GM18868 (cell line): ENCODE data around the gene ZBTB20.
A peak's percentile ranks its signal among the peaks of the same experiment; 100 is the strongest.

Experiments
- ATAC-seq: cut with Tn5 transposase; IDR thresholded peaks from one replicate; pipeline ENCODE4 v1.9.1; 2021; ENCODE audit warnings: mild to moderate bottlenecking, moderate library complexity; ENCODE audit not compliant: unreplicated experiment

Gene ZBTB20

DNA sequence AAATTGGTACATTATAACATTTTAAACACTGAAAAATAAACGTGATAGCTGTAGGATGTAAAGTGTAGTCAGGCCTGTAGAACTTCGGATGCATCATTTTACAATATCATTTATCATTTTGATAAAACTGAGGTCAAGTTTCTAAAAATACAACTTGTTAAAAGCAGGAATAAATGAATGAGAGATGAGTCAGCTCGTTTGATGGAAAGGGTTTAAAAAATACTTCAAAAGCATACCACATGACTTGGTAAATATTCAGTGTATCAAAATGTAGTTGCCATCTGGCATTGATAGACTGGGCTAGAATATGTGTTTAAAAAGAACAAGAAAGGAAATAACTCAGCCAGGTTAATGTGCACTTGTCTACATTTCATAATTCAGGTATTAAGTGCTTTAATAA lies 496.3 kb downstream of the ZBTB20 start:
- no peak for ATAC-seq

GRCh38 chr3:114649331-114649730 lies 497.8 kb downstream of the ZBTB20 start:
- peak; percentile 82 for ATAC-seq

DNA sequence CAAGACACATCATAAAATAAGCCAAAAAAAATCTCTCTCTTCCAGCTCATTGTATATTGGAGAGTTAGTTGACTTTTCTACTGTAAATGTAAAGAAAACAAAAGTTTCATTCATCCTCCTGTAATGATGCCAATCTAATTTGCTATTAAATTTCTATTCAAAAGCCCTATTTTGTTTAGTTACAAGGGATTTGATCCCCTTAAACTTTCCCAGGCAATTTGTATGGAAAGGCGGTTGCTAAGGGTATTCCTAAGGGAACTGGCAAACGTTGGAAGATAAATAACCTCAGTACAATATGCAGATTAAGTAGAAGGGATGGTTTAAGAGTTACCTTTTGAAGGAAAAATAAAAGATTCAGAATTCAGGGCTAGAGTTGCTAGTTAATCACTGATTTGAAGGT lies 500.6 kb downstream of the ZBTB20 start:
- ATAC-seq: no peak

DNA sequence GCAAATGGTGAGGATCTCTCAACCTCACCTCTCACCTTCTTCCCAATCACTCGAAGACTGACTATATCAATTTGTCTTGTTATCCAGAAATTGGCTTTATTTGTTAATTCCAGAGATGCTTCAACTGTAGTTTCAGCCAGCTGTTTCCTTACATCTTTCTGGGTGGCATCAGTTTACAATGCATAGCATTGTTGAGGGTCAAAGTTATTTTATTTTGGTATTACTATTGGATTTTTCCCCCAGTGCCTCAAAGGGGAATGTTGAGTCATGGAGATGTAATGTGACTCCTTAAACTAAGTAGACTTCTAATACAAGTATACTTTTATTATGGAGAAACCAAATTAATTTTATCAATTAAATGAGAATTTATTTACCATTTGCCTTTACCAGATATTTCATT lies 501.7 kb downstream of the ZBTB20 start:
- no peak for ATAC-seq

- ATAC-seq: no peak
These were observed 502.7 kb downstream of the ZBTB20 start for GRCh38 chr3:114644367-114644766.

DNA sequence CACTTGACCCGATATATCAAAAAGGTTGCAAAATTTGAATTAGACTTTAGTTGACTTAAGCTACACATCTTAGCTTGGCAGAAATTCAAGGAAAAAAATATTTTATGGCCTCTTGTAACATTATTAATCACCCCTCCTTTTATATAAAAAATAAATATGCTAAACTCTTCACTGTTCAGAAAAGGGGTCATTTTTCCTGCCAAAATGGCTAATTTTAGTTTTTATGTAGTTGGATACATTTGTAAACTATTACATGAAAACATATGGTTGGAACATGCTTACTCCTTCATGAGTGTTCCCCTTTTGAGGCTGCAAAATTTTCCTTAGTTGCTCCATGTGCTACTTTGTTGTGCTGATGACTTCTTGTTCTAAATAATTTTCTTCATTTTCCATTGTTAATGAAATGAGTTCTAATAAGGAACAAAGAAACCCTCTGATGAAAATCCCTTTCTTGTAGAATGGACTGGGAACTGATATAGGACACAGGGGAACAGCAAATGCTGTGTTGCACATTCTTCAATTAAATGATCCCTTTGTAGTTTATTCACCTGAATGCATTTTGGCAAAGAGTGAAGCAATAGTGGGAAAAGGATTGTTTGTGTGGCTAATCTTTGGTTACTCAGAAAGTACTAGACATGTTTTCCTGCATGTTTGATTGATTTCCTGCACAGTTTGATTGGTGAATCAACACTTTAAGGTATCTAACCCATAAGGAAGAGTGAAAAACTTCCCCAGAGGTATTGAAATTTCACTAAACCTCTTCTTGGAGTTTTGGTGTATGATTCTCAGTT lies 503.9 kb downstream of the ZBTB20 start:
- no peak for ATAC-seq

DNA sequence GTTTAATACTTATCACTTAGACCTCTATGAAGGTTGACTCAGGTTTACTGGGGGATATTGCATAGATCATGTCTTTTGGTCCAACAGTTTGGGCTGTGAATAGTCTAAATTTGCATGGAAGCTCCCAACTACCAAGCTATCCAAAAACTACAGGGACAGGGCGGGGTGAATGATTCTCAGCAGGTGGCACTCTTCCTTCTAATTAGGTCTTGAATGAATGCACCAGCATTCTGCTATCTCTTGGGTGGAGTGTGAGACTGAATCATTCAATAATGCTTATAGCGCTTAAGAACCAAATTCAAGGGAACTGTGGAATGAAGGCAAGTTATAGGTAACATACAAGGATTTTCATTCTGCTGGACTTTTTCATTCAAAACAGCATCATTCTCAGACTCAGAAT lies 507.0 kb downstream of the ZBTB20 start:
- no peak for ATAC-seq

GRCh38 chr3:114639171-114639570 lies 507.9 kb downstream of the ZBTB20 start:
- no peak for ATAC-seq

DNA sequence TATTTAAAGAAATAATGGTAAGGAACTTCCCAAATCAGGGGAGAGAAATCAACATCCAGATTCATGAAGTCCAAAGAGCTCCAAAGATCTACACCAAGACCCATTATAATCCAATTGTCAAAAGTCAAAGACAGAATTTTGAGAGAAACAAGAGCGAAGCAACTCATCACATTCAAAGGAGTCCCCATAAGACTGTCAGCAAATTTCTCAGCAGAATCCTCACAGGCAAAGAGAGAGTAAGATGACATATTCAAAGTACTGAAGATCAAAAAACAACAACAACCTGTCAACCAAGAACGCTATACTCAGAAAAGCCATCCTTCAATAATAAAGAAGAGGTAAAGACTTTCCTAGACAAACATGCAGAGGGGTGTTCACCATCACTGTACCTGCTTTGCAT lies 511.2 kb downstream of the ZBTB20 start:
- no peak for ATAC-seq

DNA sequence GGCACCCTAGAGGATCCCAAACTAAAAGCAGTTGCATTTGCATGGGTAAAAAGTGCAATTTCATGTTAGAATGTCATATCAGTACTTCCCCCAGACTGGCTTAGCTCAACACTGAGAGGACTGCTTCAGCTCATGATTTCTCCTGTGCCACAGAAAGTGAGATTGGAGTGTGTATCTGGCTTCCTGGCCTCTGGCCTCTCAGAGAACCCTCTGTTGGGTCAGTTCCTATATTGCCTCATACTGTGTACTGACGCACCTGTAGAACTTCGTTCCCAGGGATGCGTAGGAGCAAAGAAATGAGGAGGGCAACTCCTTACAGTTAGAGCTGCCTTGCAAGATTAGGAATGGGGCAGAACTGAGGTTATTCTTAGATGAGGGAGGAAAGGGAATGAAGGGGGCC lies 512.5 kb downstream of the ZBTB20 start:
- no peak for ATAC-seq

DNA sequence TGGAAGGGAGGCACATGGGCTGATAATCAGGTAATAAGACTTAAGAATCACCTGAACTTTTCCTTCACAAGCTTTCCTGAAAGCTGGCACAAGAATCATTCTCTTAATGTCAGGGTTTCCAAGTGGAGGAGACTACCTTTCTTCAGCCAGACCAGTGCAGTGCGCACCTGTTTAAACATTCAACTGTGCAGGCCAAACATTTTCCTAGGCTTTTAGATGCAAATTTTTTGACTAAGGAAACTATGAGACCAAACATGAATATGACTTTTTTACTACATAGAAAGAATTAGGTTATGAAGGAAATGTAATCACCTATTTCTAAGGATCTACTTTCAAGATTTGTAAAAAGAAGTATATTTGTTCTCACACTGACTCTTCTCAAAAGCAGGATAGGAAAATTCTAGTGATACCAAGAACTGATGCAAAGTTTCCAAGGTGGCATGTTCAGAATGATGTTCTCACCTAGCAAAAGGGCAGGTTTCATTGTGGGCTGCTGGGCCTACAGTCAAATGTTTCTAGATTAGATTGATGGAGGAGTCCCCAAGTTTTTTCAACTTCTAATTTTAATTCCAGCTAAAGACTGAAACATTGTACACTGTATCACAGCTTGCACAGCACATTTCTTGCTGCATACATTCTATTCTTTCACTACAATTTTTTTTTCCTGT lies 514.2 kb downstream of the ZBTB20 start:
- no peak for ATAC-seq

- ATAC-seq: no peak
These were observed 519.3 kb downstream of the ZBTB20 start for GRCh38 chr3:114627770-114628169.

DNA sequence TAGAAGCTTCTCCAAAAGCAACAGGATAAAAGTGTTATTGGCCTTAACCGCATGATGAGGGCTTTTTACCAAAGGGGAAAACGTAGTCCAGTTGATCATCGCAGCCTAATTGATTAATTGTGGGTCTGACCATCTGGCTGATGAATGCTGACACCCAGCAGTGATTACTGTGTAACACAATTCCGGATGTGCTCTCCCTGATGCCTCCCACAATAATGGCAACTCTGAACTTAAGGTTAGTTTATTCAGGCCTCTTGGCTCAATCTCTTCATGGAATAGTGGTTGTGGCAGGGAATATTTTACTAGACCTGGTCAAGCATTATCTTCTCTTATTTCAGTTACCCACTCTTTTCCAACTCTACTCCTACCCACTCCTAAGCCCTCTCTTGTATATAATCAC lies 520.3 kb downstream of the ZBTB20 start:
- no peak for ATAC-seq

DNA sequence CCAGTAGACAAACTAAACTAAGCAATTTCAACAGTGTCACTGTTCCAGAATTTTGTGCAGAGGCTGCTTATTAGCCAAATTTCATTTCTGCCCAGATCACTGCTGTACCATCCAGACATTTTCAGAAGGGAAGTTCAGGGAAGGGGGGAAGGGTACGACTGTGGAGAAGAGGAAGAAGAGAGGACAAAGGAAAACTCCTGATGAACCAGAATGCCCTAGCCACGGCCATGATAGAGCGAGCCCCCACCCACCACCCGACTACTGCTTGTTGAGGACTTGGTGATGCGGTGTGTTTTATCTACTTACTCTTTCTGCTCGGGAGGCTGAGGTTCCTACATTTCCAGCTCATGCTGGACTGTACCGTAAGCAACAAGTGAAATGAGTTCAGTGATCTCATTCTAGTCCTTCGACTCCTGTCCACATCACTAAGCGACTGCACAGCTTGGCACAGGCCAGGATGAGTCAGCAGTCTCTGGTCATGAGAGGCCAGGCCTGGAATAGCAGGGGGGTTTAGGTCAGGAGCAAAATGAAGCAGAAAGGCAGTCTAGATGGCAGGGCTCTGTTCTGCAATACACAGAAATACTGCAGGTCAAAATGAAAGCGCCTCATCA lies 522.4 kb downstream of the ZBTB20 start:
- no peak for ATAC-seq

DNA sequence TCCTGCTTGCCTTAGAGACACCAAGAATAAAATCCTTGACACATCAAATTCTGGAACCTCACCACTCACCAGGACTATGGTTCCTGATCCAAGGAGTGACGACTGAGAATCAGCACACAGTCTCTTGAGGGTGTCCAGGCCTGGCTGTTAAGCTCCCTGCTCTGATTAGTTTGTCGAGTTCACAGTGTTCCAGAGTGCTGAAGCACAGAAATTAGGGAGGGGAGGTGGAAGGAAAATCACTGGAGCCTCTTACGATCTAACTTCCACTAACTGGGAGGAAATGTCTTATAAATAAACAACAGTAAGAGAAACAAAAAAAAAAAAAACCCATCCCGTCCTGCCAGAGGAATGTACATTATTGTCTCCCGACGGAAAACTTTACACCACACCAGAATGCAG lies 523.0 kb downstream of the ZBTB20 start:
- no peak for ATAC-seq

GRCh38 chr3:114623420-114624046 lies 523.6 kb downstream of the ZBTB20 start:
- no peak for ATAC-seq

GRCh38 chr3:114622001-114622400 lies 525.1 kb downstream of the ZBTB20 start:
- no peak for ATAC-seq

GRCh38 chr3:114619771-114620170 lies 527.3 kb downstream of the ZBTB20 start:
- ATAC-seq: no peak

DNA sequence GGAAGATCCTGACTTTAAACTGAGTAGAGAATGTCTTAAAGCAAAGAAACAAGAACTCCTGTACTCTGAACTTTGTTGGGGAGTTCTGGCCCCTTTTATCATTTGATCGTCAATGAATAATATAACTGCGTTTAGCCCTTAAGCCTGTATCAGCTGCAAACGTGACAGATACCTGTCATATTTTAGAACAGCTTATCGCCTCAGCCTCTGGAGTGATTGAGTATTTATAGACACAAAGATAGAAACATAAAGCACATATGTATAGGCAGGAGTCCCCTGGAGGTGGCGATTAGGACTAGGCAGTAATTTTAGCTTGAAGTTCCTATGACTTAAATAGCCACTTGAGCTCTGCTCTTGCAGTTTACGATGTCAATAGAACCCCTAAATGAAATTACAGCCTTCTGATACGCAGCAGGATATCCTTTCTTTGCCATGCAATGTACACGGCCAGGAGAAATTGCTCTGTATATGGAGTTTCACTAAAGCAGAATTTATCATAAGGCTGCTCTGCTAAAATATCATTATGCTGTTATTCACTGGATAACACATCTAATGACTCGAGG lies 531.5 kb downstream of the ZBTB20 start:
- ATAC-seq: no peak

DNA sequence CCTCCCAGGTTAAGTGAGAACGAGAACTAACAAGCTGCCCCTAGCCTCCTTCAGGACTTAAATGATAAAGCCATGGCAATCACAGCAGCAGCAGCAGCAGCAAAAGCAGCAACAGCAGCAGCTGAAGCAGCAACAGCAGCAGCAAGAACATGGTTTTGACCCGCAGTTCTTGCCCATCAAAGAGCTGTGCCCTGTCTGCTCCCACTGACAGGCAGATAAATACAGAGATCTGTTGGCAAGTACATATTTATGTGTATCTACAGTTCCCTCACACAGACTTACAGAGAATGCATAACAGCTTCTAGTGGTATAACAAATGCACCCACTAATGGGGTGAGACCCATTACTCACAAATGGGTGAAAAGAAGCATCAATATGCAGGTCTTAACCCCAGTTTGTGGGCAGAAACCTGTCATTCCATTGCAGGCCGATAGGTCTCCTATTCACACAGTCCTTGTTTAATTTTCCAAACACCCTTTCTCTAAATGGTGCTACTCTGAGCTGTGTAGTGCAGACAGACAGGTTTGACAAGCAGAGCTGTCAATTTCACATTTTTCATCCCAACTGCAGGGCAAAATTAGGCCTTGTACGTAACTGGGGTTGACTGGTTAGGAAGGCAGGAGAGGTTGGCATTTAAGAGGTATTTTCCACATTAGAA lies 537.0 kb downstream of the ZBTB20 start:
- ATAC-seq: no peak

DNA sequence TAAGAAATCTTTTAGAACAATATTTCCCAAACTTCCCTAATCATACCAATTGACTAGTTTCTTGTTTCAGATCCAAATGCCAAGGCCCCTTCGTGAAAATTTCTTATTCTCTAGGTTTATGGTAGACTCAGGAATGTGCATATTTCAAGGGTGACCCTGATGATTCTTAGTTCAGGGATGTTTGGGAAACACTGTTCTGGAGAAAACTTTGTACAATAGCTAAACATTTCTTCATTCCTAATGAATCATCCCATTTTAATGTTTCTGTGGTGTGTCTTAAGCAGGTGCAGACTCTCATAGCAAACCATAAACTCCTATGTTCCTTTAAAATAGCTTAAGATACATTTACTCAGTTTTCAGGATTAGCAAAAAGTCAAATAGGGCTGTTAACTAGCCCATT lies 538.8 kb downstream of the ZBTB20 start:
- no peak for ATAC-seq
